HG02943 (cell line): ENCODE data around the gene HYDIN.

ENCODE experiments used
- ATAC-seq: cut with Tn5 transposase; IDR thresholded peaks from one replicate; pipeline ENCODE4 v1.9.1; 2021; ENCODE audit warnings: mild to moderate bottlenecking, low read depth, moderate library complexity; ENCODE audit not compliant: unreplicated experiment

The HYDIN gene

DNA sequence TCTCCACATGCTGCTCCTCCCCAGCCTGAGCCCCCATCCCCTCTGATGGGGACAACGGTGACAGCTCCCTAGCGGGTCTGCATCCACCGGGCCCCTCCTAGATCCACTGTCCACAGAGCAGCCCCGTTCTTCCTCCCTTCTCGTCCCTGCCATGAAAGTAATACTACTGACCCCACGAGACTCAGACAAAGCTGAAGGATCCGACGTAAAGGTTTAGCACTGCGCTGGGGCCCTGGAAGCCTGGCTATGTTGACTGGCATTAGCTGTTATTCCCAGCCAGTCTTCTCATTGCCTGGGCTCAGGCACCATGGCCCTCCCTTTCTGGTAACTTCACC is 460.3 kb downstream of the HYDIN start:
- ATAC-seq = no peak

DNA sequence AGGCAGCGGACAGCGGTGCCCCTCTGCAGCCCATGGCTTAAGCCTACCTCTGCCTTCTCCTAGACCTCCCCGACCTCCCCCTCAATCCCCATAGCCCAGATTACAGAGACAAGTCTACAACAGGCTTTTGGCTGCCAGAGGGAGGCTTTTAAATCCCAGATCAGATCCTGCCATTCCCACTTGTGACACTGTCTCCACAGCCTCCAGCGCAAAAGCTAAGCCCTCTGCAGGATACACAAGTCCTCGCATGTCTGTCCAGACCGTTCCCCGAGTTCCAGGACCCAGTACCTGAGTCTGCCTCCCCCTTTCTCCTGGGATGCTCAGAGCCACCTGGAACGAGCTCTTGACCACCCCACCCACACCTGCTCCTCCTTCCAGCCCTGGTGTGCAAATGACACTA is 460.8 kb downstream of the HYDIN start:
- no peak for ATAC-seq

DNA sequence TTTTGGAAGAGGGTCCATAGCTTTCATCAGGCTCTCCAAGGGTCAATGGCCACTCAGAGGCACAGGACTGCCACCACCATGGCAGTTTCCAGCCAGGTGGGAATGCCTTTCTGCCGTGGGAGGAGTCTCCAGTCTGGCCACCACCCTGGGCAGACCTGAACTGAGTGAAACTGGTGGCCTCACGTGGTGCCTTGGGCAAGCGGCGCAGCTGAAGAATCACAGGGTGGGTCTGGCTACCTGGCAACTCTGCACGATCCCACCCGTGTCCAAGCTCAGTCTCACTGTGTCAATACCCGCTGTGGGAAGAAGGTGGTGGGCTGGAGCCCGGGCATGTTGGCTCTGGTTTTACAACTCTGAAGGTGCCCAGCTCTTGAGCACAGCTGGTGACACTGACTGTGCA is 461.4 kb downstream of the HYDIN start:
- ATAC-seq = no peak

DNA sequence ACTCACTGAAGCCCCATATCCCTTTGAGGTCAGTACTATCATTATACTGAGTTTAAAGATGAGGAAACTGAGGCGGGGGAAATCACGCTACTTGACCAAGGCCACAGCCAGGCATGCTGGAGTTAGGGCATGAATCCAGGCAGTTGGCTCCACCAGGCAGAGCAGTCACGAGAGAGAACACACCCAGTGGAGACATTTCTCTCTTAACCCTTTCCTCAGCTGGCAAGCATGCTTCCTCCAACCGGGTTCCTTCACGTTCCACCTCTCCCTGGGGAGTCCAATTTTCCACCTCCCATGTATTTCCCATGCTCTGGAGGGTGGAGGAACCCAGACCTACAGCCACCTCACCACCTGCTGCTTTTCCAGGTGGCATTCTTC is 462.3 kb downstream of the HYDIN start:
- ATAC-seq = no peak

DNA sequence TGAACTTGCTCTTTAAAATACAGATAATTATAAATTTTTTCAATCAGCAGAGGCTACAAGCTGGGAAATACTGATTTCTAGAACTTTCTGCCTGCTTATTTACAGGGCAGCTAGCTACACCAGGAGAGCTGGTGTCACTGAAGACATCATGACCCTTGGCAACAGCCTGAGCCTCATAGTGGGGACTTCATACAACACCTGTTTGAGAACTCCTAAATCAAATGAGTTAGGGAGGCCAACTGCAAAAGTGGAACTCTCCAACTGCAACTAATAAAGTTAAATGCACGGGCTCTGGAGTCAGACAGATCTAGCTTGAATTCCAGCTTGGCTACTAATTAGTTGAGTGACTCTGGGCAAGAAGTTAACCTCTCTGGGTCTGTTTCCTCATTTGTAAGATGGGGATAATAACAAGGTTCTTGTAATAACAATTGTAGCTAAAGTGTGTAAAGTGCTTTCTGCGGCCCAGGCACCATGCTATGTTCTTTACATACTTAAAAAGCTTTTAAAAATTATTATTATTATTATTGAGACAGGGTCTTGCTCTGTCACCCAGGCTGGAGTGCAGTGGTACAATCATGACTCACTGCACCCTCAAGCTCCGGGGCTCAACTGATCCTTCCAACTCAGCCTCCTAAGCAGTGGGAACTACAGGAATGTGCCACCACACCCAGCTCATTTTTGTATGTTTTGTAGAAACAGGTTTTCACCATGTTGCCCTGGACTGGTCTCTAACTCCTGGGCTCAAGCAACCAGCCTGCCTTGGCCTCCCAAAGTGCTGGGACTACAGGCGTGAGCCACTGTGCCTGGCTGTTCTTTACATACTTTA is 462.9 kb downstream of the HYDIN start:
- ATAC-seq = no peak

DNA sequence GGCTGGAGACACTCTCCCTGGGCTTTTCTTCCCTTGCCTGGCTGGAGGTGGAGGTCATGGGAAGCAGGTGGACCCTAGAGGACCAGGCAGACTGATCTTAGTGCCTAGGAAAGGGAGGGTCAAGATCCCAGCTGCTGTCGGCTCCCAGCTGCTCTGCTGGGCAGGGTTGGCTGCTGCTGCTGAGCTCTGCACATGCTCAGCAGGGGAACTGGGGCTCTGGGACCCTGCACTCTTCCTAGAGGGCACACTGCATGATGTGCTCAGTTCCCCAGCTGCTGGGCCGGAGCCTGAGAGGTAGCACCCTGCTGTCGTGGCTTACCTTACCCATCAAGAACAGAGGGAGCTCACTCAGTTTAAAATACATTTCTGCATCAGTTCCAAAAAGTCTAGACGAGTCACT is 463.9 kb downstream of the HYDIN start:
- ATAC-seq = no peak

DNA sequence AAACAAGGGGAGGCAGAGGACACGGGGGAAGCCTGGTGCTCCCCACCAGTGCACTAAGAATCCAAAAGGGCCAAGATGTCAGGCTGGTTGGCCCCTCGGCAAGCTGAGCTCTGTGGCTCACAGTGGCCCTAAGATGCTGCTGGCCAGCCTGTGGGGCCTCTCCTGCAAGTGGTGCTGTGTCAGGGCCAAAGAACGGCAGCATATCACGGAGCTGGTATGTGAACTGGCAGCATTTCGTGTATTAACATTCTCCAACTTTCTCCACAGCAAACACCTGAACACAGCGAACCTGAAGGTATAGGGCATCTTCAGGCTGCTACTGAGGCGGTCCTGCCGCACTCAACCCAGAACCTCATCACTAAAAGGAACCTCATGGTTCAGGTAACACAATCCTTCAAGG is 464.3 kb downstream of the HYDIN start:
- ATAC-seq = no peak

DNA sequence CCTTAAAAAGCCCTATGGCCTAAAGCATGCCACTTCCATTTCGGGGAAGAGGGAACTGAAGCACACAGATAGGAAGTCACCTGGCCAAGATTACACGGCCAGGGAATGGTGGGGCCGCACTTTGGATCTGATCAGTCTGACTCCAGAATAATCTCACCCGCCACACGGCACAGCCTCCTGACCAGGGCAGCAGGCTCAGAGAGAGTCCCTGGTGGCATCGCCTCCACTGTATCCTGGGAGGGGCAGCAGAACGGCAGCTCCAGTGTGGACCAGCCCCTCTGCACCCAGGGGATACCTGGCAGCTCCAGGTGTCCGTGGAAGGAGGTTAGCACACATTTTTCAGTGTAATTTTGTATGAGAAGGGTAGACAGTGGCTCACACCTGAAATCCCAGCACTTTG is 465.0 kb downstream of the HYDIN start:
- no peak for ATAC-seq

DNA sequence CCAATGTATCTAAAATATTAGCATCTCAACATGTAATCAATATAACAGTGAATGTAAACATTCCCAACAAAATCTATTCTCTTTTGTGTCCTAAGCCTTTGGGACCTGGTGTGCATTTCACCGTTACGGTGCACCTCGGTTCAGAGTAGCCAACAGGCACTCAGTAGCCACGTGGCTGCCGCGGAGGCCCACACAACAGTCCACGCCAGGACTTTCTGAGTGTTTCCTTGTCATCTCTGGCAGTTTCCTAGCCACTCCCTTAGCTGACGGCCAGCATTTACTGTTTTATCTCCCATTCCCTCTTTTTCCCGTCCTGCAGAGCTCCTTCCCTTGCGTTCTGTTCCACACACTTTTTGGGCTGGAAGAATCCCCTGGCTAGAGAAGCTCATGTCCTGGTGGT is 465.9 kb downstream of the HYDIN start:
- ATAC-seq = no peak

DNA sequence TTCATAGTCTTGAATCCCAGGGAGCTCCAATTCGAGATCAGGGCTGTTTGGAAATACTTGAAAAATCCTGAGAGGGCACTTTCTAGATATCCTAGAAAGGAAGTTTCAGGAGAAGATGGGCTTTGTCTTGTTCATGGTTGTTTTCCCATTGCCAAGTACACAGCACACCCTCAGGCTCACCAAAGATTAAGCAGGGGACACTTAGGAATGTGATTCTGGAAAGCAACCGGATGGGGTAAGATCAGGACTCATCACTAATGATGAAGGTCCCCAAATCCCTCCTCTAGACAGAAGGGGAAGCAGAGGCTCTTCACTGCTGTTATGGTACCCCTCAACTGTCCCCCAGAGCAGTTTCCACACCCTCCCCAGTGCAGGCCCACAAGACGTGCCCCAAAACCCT is 470.3 kb downstream of the HYDIN start:
- ATAC-seq = no peak

DNA sequence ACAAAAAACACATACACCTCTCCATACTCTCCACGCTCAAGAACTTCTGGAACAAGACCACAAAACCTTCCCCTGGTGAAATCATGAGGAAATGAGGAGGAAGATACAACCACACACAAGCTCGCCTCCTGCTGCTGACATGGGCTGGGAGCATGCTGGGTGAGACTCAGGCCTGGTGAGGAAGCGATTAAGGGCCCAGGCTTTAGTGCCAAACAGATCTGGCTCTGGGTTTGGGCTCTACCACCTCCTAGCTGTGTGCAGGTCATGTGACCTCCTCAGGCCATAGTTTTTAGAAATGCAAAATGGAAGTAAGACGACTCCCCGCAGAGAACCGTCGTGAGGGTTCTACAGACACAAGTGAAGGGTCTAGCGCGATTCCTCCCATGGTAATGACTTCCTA is 470.9 kb downstream of the HYDIN start:
- ATAC-seq = no peak

DNA sequence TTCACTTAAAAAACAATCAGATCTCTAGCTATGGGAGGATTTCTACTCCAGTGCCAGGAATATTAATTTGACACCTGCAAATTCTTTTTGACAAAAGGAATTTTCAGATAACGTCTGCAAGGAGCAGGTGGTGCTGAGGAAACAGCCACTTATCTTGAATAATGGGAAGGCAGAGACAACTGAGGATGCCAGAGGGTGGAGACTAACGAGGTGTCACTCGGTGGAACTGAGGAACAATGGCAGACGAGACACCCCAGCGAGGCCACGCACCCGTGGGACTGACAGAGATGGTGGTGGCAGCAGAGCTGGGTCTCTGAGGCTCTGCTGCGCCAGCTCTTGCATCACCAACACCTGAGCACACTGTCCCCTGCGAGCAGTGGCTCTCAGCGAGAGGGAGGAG is 471.7 kb downstream of the HYDIN start:
- ATAC-seq = no peak
